GM12878 (cell line): ENCODE results near the gene HBA1. TPM values are rescaled to one million over a fixed set of nuclear protein-coding genes. Genes with fewer than 3 reads are reported as not detected.
"Not testable (repeated sequence)": the region's sequence is repeated elsewhere in the genome, so short reads cannot be mapped to it uniquely, and the experiment has no call there.

Source experiments
- ATAC-seq: fragments of 200-7000 bp; cut with Tn5 transposase; 3 replicates; pipeline ENCODE4 v1.9.1; 2020; ENCODE audit warnings: mild to moderate bottlenecking, moderate library complexity
- BruUV-seq: library from RNA; stranded (reverse); fragments of 400-500 nt; replicated peaks from 2 replicates; lab custom pipeline; 2021; lab: Mats Ljungman, UMichigan
- CTCF ChIA-PET: fragments of 300-600 bp; sonication (Branson Sonifier 250); formaldehyde crosslinking; extraction: SDS; loops from one replicate; lab custom pipeline; 2021; ENCODE audit warnings: inconsistent platforms; lab: Yijun Ruan, JAX
- POLR2A ChIA-PET: fragments of 350-600 bp; formaldehyde crosslinking; extraction: SDS; loops from one replicate; lab custom pipeline; 2021; ENCODE audit warnings: inconsistent platforms; lab: Charles Lee
- RAD21 ChIA-PET: fragments of 300-600 bp; sonication (Branson Sonifier 250); formaldehyde crosslinking; loops from one replicate; lab custom pipeline; 2023; ENCODE audit warnings: antibody characterized with exemption; ENCODE audit not compliant: unreplicated experiment; lab: Charles Lee
- SMC1A ChIA-PET: fragments of 300-600 bp; sonication (Branson Sonifier 250); formaldehyde crosslinking; loops from one replicate; lab custom pipeline; 2023; ENCODE audit not compliant: unreplicated experiment, uncharacterized antibody; lab: Charles Lee
- DNase-seq: peaks from one replicate; pipeline ENCODE4 v3.0.0-alpha.2; 2011; ENCODE audit warnings: low read depth, low spot score
- FAIRE-seq: peaks from 3 replicates; lab custom pipeline; 2011; peaks lifted over from hg19 to GRCh38; lab: Jason Lieb, UNC
- H2AFZ ChIP-seq: 2 replicates; pipeline ENCODE4 v1.6.0; 2011; ENCODE audit warnings: low read depth, low read length, control low read depth; ENCODE audit not compliant: control insufficient read depth
- H3K27ac ChIP-seq: 2 replicates; pipeline ENCODE4 v1.5.1; 2011; ENCODE audit warnings: control low read depth; ENCODE audit not compliant: control insufficient read depth, insufficient read depth
- H3K27me3 ChIP-seq, 2 experiments: replicated peaks in 1 of 2; 2 replicates each; pipeline versions ENCODE4 v1.6.0 to v1.6.1; 2011; ENCODE audit warnings: low read length in 1 of 2; ENCODE audit not compliant: control insufficient read depth in 2 of 2, insufficient read depth in 2 of 2
- H3K36me3 ChIP-seq, 2 experiments: 2 replicates each; pipeline ENCODE4 v1.5.1; 2011; ENCODE audit warnings: low read length in 1 of 2; ENCODE audit not compliant: control insufficient read depth in 2 of 2, insufficient read depth in 2 of 2
- H3K4me1 ChIP-seq: 2 replicates; pipeline ENCODE4 v1.6.1; 2011; ENCODE audit warnings: mild to moderate bottlenecking, low read length, moderate library complexity, mixed read lengths; ENCODE audit not compliant: control insufficient read depth, insufficient read depth
- H3K4me2 ChIP-seq: 2 replicates; pipeline ENCODE4 v1.6.0; 2011; ENCODE audit warnings: control low read depth; ENCODE audit not compliant: control insufficient read depth, insufficient read depth
- H3K4me3 ChIP-seq: fragments of 200-600 bp; sonication (generic); 2 replicates; pipeline ENCODE4 v1.5.1; 2016
- H3K79me2 ChIP-seq: 2 replicates; pipeline ENCODE4 v1.6.0; 2011; ENCODE audit warnings: low read length; ENCODE audit not compliant: control insufficient read depth, insufficient read depth
- H3K9ac ChIP-seq: 2 replicates; pipeline ENCODE4 v1.8.0; 2011; ENCODE audit warnings: low read length, control low read depth, mixed read lengths; ENCODE audit not compliant: control insufficient read depth, insufficient read depth
- H3K9me3 ChIP-seq: replicated peaks from 3 replicates; pipeline ENCODE4 v1.5.1; 2011; ENCODE audit warnings: mild to moderate bottlenecking, low read length; ENCODE audit not compliant: control insufficient read depth, insufficient read depth
- H4K20me1 ChIP-seq: 2 replicates; pipeline ENCODE4 v1.6.0; 2011; ENCODE audit not compliant: control insufficient read depth, insufficient read depth
- WGBS: methylation state at CpG from one replicate; pipeline ENCODE4 v1.1.6; 2016; ENCODE audit warnings: low lambda C conversion rate; ENCODE audit not compliant: insufficient replicate concordance, insufficient coverage; ENCODE audit errors: missing lambda C conversion rate; 5-methylcytosine and 5-hydroxymethylcytosine counted together
- in situ Hi-C: fragments of 300-500 bp; cut with MboI; formaldehyde crosslinking; loops from 9 replicates; pipeline ENCODE4 v1.14.3; 2018; ENCODE audit warnings: mixed read lengths
- intact Hi-C: fragments of 100-400 bp; cut with micrococcal nuclease; formaldehyde crosslinking; loops from one replicate; pipeline ENCODE4 v1.14.2; 2022; ENCODE audit not compliant: unreplicated experiment
- polyA plus RNA-seq, 11 experiments: library from polyadenylated mRNA; depleted of rRNA in 4 of 11; unstranded in 6 of 11; stranded (reverse) in 5 of 11; fragments of >200 nt; fragmentation: Nextera tagmentation in 4 of 11; fragmentation: Illumina TruSeq in 1 of 11; extraction: Ambion mirVana in 4 of 11; extraction: Trizol in 1 of 11; gene quantifications; 1 replicate in 1 of 11; 2 replicates in 10 of 11; pipeline versions ENCODE4 v1.2.1 to v1.2.3, GENCODE V29; 2011 to 2016; ENCODE audit warnings: inconsistent platforms in 2 of 11, missing spikeins in 2 of 11, low read depth in 1 of 11
- total RNA-seq, 4 experiments: library from RNA; depleted of rRNA in 3 of 4; stranded (reverse); fragments of >200 nt in 3 of 4; fragmentation: Illumina TruSeq in 1 of 4; extraction: Trizol in 1 of 4; gene quantifications; 2 replicates each; pipeline versions ENCODE4 v1.2.1 to v1.2.3, GENCODE V29; 2013 to 2021

The HBA1 gene
- total and polyA plus RNA-seq, 10 of the 15 experiments (the other 5 are each of a cell fraction or from before 2014, with no cell fraction given), result 0.28 to 3.5 (median 0.83) TPM; not detected in 5

GRCh38 chr16:163139-163538 is 13.3 kb upstream of the HBA1 start:
- H3K27ac ChIP-seq, CTCF ChIA-PET, intact Hi-C loops, BruUV-seq, H3K79me2 ChIP-seq, H2AFZ ChIP-seq, RAD21 ChIA-PET, H3K4me3 ChIP-seq, FAIRE-seq, H3K36me3 ChIP-seq, H3K9me3 ChIP-seq, H3K9ac ChIP-seq, SMC1A ChIA-PET, ATAC-seq, H3K4me1 ChIP-seq, DNase-seq, in situ Hi-C loops, H4K20me1 ChIP-seq, H3K4me2 ChIP-seq, POLR2A ChIA-PET: not testable (repeated sequence)
- WGBS, result 62% methylated on average over 4 of the region's 10 CpGs
- peaks cover 9 to 19% of the 10 kb centered on the region in 2 experiments for H3K27me3 ChIP-seq

GRCh38 chr16:163696-164095 is 12.8 kb upstream of the HBA1 start:
- CTCF ChIA-PET, RAD21 ChIA-PET, H3K79me2 ChIP-seq, BruUV-seq, intact Hi-C loops, H4K20me1 ChIP-seq, DNase-seq, FAIRE-seq, SMC1A ChIA-PET, H3K9me3 ChIP-seq, H2AFZ ChIP-seq, H3K4me3 ChIP-seq, H3K9ac ChIP-seq, H3K36me3 ChIP-seq, in situ Hi-C loops, H3K4me2 ChIP-seq, POLR2A ChIA-PET, H3K27ac ChIP-seq, H3K4me1 ChIP-seq: not testable (repeated sequence)
- WGBS, result 65% methylated on average over 3 of the region's 3 CpGs
- peak; percentile 50 for ATAC-seq
- H3K27me3 ChIP-seq, result peaks cover 9 to 24% of the 10 kb centered on the region in 2 experiments

- H3K27ac ChIP-seq, BruUV-seq, H3K9ac ChIP-seq, in situ Hi-C loops, CTCF ChIA-PET, POLR2A ChIA-PET, RAD21 ChIA-PET, H2AFZ ChIP-seq, H3K9me3 ChIP-seq, H4K20me1 ChIP-seq, H3K4me3 ChIP-seq, H3K79me2 ChIP-seq, SMC1A ChIA-PET, H3K4me2 ChIP-seq, H3K36me3 ChIP-seq, DNase-seq, intact Hi-C loops, H3K4me1 ChIP-seq: not testable (repeated sequence)
- FAIRE-seq (peak; percentile 52), ATAC-seq (peak; percentile 26)
- WGBS, result no CpG with 5 or more reads among the region's 80 CpGs
- peaks cover 9 to 24% of the 10 kb centered on the region in 2 experiments for H3K27me3 ChIP-seq
Measured at GRCh38 chr16:164134-164823, 12.2 kb upstream of the HBA1 start.
